ENCODE measurements around the gene TRMT61A. TPM values are rescaled to one million over a fixed set of nuclear protein-coding genes. Genes with fewer than 3 reads are reported as not detected.
A peak's percentile ranks its signal among the peaks of the same experiment; 100 is the strongest.

The TRMT61A gene
- total RNA-seq, 2 experiments from 2014 or later, result 7.4 to 7.6 TPM

DNA sequence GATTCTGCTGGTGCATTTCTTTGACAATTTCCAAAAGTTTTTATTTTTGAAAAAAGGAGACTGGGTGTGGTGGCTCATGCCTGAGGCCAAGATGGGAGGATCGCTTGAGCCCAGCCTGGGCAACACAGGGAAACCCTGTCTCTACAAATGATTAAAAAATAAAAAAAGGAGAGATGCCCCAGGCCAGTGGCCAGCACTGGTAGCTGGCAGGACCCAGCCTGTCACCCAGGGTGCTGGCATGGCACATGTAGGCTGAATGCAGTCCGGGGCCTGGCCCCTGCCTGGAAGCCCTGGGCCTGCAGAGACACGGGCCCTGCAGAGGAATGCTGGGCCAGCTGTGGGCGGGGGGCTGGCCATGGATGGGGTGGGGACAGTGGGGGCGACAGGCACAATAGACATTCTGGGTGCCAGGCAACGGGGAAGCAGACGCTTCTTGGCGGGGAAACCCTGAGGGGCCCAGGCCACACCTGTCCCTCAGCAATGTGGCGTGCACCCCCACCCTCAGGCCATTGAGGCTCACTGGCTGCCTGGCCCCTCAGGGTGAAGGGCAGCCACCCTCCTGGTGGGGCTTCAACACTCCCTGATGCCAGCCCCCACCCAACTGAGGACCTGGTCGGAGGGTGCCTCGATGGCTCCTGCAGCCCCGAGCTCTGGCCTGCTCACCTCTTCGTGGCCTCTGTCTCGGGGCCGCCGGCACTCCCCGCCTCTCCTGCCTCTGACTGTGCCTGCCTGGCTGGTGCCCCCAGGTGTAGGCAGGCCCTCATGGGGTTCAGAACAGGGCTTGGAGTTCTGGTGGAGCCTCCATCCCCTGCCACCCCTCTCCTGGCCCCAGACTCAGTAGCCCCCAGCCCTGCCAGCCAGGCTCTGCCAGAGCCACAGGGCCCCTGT lies 12.1 kb downstream of the TRMT61A start:
- H3K4me1 Mint-ChIP-seq (ENCODE audit: low read depth), result no peaks in the 10 kb centered on the region
- intact Hi-C loops (cut with micrococcal nuclease), result no loop called here
- no peaks in the 10 kb centered on the region for H3K9me3 Mint-ChIP-seq
- H3K27me3 Mint-ChIP-seq, result no peaks in the 10 kb centered on the region
- DNase-seq, result no peak
- no peak overlapping the region for H3K4me3 Mint-ChIP-seq
- no peak overlapping the region for H3K27ac Mint-ChIP-seq
- H3K36me3 Mint-ChIP-seq, result no peaks in the 10 kb centered on the region
- ChIA-PET CTCF (interaction anchor here (0.7 to 0.9 kb wide), 2 partner anchors 19 to 23 kb away, joined by 3 read pairs; no protein-coding TSS in a partner anchor), POLR2A (no interaction called here)

DNA sequence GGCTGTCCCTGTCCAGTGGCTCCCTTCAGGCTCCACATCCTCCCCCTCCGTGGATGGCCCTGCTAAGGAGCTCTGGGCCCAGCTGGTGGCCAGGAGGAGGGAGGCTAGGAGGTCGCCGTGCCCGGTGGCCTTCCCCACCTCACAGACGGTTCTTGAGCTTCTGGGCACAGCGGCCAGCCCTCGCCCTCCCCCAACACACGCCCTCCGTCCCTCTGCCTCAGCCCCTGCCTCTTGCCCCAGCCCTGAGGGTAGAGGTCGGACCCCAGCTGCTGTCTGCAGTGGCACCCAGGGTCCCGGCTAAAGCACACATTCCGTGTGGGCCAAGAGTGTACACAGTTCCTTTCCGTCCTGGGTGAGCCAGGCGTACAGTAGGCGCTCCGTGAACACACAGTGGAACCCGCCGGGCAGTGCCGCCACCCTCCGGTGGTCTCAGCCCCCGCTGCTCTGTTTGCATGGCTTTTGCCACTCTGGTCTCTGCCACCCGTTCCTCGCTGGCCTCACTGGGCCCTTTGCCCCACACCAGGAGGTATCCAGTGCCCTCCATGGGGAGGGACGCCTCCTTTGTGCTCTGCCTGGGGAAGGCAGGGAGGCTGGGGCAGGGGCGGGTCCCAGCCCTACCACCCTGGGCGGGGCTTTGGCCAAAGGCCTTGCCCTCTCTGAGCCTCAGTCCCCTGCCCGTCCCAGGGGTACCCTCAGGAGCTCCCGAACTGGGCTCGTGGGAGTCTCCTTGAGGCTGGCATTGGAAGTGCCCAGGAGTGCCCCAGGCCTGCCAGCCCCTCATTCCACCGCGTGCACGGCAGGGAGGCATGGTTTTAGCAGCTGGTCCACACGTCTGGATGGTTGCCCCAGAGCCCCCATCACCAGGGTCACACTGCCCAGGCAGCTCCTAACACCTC lies 13.0 kb downstream of the TRMT61A start:
- H3K4me1 Mint-ChIP-seq (ENCODE audit: low read depth), result no peaks in the 10 kb centered on the region
- no peak for DNase-seq
- no peak overlapping the region for H3K27ac Mint-ChIP-seq
- no peaks in the 10 kb centered on the region for H3K27me3 Mint-ChIP-seq
- intact Hi-C loops (cut with micrococcal nuclease), result no loop called here
- no peak overlapping the region for H3K4me3 Mint-ChIP-seq
- ChIA-PET CTCF (interaction anchor here (1.0 kb wide), 1 partner anchor 12 kb away, joined by 3 read pairs; no protein-coding TSS in a partner anchor), POLR2A (no interaction called here)
- no peaks in the 10 kb centered on the region for H3K36me3 Mint-ChIP-seq
- no peaks in the 10 kb centered on the region for H3K9me3 Mint-ChIP-seq

DNA sequence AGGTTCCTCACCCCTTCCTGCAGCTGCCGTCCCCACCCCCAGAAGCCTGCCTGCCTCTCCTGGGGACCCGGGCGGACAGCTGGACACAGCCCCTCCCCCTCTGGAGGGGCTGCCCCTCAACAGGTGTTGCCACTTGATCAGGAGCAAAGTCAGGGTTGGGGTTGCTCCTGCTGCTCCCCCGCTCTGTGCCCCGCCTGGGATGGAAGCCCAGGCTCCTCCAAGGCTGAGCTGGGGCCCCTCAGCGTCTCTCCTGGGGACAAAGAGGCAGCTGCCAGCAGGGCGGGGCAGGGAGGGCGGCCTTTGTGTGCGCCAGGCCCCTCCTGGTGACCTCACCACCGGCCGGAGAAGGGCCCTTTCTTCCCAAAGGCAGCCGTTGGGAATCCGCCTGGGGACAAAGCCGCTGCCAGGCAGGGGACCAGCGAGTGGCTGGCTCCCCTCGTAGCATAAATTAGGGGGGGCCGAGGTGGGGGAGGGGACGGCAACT lies 13.7 kb downstream of the TRMT61A start:
- DNase-seq, result no peak
- ChIA-PET POLR2A (no interaction called here), CTCF (interaction anchor here (1.0 to 6.5 kb wide), 2 partner anchors 13 to 24 kb away, joined by 3 to 63 read pairs; no protein-coding TSS in a partner anchor)
- Mint-ChIP-seq H3K9me3 (no peaks in the 10 kb centered on the region), H3K4me1 (ENCODE audit: low read depth) (no peaks in the 10 kb centered on the region), H3K27me3 (no peaks in the 10 kb centered on the region), H3K36me3 (no peaks in the 10 kb centered on the region), H3K4me3 (no peak overlapping the region), H3K27ac (no peak overlapping the region)
- intact Hi-C loops (cut with micrococcal nuclease), result no loop called here

GRCh38 chr14:103543140-103543539 lies 14.1 kb downstream of the TRMT61A start:
- H3K9me3 Mint-ChIP-seq, result no peaks in the 10 kb centered on the region
- H3K4me1 Mint-ChIP-seq (ENCODE audit: low read depth), result no peaks in the 10 kb centered on the region
- no peak overlapping the region for H3K27ac Mint-ChIP-seq
- H3K27me3 Mint-ChIP-seq, result no peaks in the 10 kb centered on the region
- CTCF ChIA-PET, result interaction anchor here (1.0 to 6.5 kb wide), 2 partner anchors 13 to 24 kb away, joined by 3 to 63 read pairs; no protein-coding TSS in a partner anchor
- intact Hi-C loops (cut with micrococcal nuclease), result no loop called here
- no peak overlapping the region for H3K4me3 Mint-ChIP-seq
- H3K36me3 Mint-ChIP-seq, result no peaks in the 10 kb centered on the region
- DNase-seq, result no peak
- POLR2A ChIA-PET, result no interaction called here

GRCh38 chr14:103543721-103544387 lies 14.9 kb downstream of the TRMT61A start:
- Mint-ChIP-seq H3K4me3 (no peak overlapping the region), H3K27me3 (no peaks in the 10 kb centered on the region), H3K36me3 (no peaks in the 10 kb centered on the region), H3K27ac (no peak overlapping the region), H3K9me3 (no peaks in the 10 kb centered on the region), H3K4me1 (ENCODE audit: low read depth) (no peaks in the 10 kb centered on the region)
- intact Hi-C loops (cut with micrococcal nuclease), result no loop called here
- no peak for DNase-seq
- ChIA-PET POLR2A (no interaction called here), CTCF (interaction anchor here (6.5 kb wide), 1 partner anchor 25 kb away, joined by 63 read pairs; no protein-coding TSS in a partner anchor)

GRCh38 chr14:103544388-103545218 lies 15.6 kb downstream of the TRMT61A start:
- ChIA-PET POLR2A (no interaction called here), CTCF (interaction anchor here (6.5 kb wide), 1 partner anchor 26 kb away, joined by 63 read pairs; no protein-coding TSS in a partner anchor)
- no peak overlapping the region for H3K4me3 Mint-ChIP-seq
- no peaks in the 10 kb centered on the region for H3K27me3 Mint-ChIP-seq
- no peaks in the 10 kb centered on the region for H3K9me3 Mint-ChIP-seq
- H3K36me3 Mint-ChIP-seq, result no peaks in the 10 kb centered on the region
- intact Hi-C loops (cut with micrococcal nuclease), result no loop called here
- no peak for DNase-seq
- no peaks in the 10 kb centered on the region for H3K4me1 Mint-ChIP-seq (ENCODE audit: low read depth)
- H3K27ac Mint-ChIP-seq, result no peak overlapping the region

- intact Hi-C loops (cut with micrococcal nuclease), result no loop called here
- ChIA-PET POLR2A (no interaction called here), CTCF (interaction anchor here (1.0 to 6.5 kb wide), 6 partner anchors 9 to 46 kb away, joined by 3 to 63 read pairs (median 6); no protein-coding TSS in a partner anchor)
- no peaks in the 10 kb centered on the region for H3K4me1 Mint-ChIP-seq (ENCODE audit: low read depth)
- H3K27ac Mint-ChIP-seq, result no peak overlapping the region
- H3K36me3 Mint-ChIP-seq, result no peaks in the 10 kb centered on the region
- no peaks in the 10 kb centered on the region for H3K27me3 Mint-ChIP-seq
- DNase-seq, result no peak
- no peaks in the 10 kb centered on the region for H3K9me3 Mint-ChIP-seq
- H3K4me3 Mint-ChIP-seq, result no peak overlapping the region
Measured at GRCh38 chr14:103545219-103545914, 16.4 kb downstream of the TRMT61A start.

DNA sequence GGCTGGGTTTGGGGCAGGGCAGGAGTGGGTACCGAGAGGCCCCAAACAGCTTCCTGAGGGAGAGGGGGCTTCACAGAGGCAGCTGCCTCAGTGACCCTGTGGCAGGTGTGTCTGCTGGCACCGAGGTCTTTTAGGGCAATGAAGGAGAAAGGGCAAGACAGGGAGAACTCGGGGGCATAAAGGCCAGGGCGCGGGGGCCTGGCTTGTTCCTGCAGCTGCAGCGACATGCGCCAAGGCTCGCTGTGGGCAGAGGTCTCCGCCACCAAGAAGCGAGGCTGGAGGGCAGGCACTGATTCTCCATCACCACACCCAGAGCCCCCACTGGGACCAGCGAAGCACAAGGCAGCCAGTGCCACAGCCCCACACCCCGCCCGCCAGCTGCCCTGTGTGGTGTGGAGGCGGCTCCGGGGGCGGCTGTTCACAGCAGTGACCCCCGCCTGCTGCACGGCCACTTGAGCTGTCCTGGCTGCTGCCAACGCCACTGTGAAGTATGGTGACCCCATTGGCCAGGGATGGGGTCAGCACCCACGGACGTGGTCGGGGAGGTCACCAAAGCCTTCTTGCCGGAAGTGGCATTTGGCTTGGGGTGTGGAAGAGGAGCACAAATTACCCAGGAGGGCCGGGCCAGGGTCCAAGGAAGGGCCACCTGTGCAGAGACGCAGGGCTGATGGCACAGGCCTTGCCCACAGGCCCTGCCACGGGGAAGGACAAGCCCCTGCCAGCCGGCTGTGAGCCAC lies 17.1 kb downstream of the TRMT61A start:
- H3K4me1 Mint-ChIP-seq (ENCODE audit: low read depth), result no peaks in the 10 kb centered on the region
- no peak for DNase-seq
- intact Hi-C loops (cut with micrococcal nuclease), result loop anchor here (1.0 to 2.0 kb wide), 2 partner anchors 27 to 46 kb away; no protein-coding TSS in a partner anchor
- no peaks in the 10 kb centered on the region for H3K27me3 Mint-ChIP-seq
- POLR2A ChIA-PET, result no interaction called here
- CTCF ChIA-PET, result interaction anchor here (1.0 to 6.5 kb wide), 7 partner anchors 9 to 46 kb away, joined by 3 to 63 read pairs (median 5); no protein-coding TSS in a partner anchor
- H3K9me3 Mint-ChIP-seq, result no peaks in the 10 kb centered on the region
- no peak overlapping the region for H3K27ac Mint-ChIP-seq
- H3K4me3 Mint-ChIP-seq, result no peak overlapping the region
- H3K36me3 Mint-ChIP-seq, result no peaks in the 10 kb centered on the region

DNA sequence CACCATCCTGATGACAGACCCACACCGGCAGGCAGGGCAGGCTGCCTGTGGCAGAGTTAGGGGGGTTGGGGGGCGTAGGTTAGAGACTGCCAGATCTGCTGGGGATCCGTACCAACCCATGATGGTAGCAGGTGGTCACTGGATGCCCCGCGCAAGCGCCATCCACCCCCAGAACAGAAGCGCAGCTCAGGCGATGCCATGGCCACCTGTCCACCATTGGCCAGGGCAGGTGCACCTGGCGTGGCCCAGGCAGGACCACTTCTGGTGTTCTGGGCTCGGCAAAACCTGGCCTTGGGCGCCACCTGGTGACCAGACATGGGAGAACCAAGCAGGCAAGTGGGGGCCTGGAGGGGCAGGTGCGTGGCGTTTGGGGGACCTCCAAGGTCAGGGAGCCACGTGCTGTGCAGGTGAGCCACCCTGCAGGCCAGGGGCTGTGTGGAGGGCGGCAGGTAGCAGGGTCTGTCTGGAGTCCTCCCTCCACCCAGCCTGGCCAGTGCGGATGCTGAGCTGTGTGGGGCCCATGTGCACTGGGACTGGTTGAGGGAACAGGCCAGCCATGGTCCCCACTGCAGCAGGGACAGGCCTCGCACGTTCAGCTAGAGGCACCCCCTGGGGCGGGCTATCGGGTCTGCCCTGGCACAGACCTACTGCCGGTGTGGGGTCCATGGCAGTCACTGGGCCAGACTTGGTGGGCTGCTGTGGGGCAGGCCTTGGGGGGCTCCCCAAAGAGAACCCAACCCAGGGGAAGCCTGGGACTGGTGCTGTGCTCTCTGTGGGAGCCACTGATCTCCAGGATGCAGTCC lies 17.9 kb downstream of the TRMT61A start:
- POLR2A ChIA-PET, result no interaction called here

More for the DNA sequence above, 17.9 kb downstream of the TRMT61A start:
- DNase-seq, result peak; percentile 76
- CTCF ChIA-PET, result interaction anchor here (0.7 to 6.5 kb wide), 11 partner anchors 10 to 58 kb away, joined by 3 to 63 read pairs (median 4); partner anchors contain the start of gene BAG5
- intact Hi-C loops (cut with micrococcal nuclease), result loop anchor here (1.0 to 2.0 kb wide), 2 partner anchors 28 to 47 kb away; no protein-coding TSS in a partner anchor
- Mint-ChIP-seq H3K4me3 (no peak overlapping the region), H3K27me3 (no peaks in the 10 kb centered on the region), H3K36me3 (no peaks in the 10 kb centered on the region), H3K9me3 (no peaks in the 10 kb centered on the region), H3K27ac (no peak overlapping the region), H3K4me1 (ENCODE audit: low read depth) (no peaks in the 10 kb centered on the region)
